Hepatocyte (in vitro differentiated cells): ENCODE measurements around the gene PLXNA2. TPM values are rescaled to one million over a fixed set of nuclear protein-coding genes. Genes with fewer than 3 reads are reported as not detected.

Experiments
- DNase-seq: peaks from one replicate; pipeline ENCODE4 v3.0.0-alpha.2; 2016; ENCODE audit warnings: low spot score
- H2AFZ ChIP-seq: fragments of 200-600 bp; sonication (generic); 2 replicates; pipeline ENCODE4 v1.6.0; 2016; ENCODE audit warnings: antibody characterized with exemption, mild to moderate bottlenecking
- H3K27ac ChIP-seq: fragments of 200-600 bp; sonication (generic); 2 replicates; pipeline ENCODE4 v1.5.1; 2016; ENCODE audit warnings: mild to moderate bottlenecking
- H3K27me3 ChIP-seq: fragments of 200-600 bp; sonication (generic); 2 replicates; pipeline ENCODE4 v1.6.1; 2016
- H3K36me3 ChIP-seq: fragments of 200-600 bp; sonication (generic); replicated peaks from 2 replicates; pipeline ENCODE4 v1.5.1; 2016; ENCODE audit warnings: low read depth; ENCODE audit not compliant: insufficient read depth
- H3K4me1 ChIP-seq: fragments of 200-600 bp; sonication (generic); 2 replicates; pipeline ENCODE4 v1.5.1; 2016; ENCODE audit warnings: mild to moderate bottlenecking, moderate library complexity; ENCODE audit not compliant: insufficient read depth
- H3K4me2 ChIP-seq: fragments of 200-600 bp; sonication (generic); 2 replicates; pipeline ENCODE4 v1.6.0; 2016
- H3K4me3 ChIP-seq: fragments of 200-600 bp; sonication (generic); 2 replicates; pipeline ENCODE4 v1.5.1; 2016; ENCODE audit warnings: mild to moderate bottlenecking
- H3K79me2 ChIP-seq: fragments of 200-600 bp; sonication (generic); 2 replicates; pipeline ENCODE4 v1.6.0; 2017; ENCODE audit warnings: mild to moderate bottlenecking
- H3K9me2 ChIP-seq: fragments of 200-600 bp; sonication (generic); replicated peaks from 2 replicates; pipeline ENCODE4 v1.6.0; 2017; ENCODE audit warnings: mild to moderate bottlenecking; ENCODE audit not compliant: insufficient read depth
- H3K9me3 ChIP-seq: fragments of 200-600 bp; sonication (generic); 2 replicates; pipeline ENCODE4 v1.5.1; 2016; ENCODE audit warnings: low read depth, mild to moderate bottlenecking
- H4K20me1 ChIP-seq: fragments of 200-600 bp; sonication (generic); 2 replicates; pipeline ENCODE4 v1.6.0; 2016; ENCODE audit warnings: mild to moderate bottlenecking; ENCODE audit not compliant: insufficient read depth, poor library complexity, severe bottlenecking
- CTCF ChIP-seq: fragments of 200-600 bp; sonication (generic); IDR thresholded peaks from 2 replicates; pipeline ENCODE4 v1.5.1; 2016; ENCODE audit warnings: antibody characterized with exemption, mild to moderate bottlenecking; ENCODE audit not compliant: poor library complexity
- EZH2 ChIP-seq: fragments of 200-600 bp; sonication (generic); IDR thresholded peaks from 2 replicates; pipeline ENCODE4 v1.6.1; 2016; ENCODE audit warnings: antibody characterized with exemption, mild to moderate bottlenecking, borderline replicate concordance
- EZH2phosphoT487 ChIP-seq: fragments of 200-600 bp; sonication (generic); IDR thresholded peaks from one replicate; pipeline ENCODE4 v1.6.1; 2018; ENCODE audit warnings: antibody characterized with exemption, mild to moderate bottlenecking, low read depth, moderate library complexity; ENCODE audit not compliant: unreplicated experiment, severe bottlenecking
- WGBS: methylation state at CpG from one replicate; pipeline ENCODE4 v1.1.6; 2016; ENCODE audit warnings: low lambda C conversion rate; ENCODE audit errors: missing lambda C conversion rate; 5-methylcytosine and 5-hydroxymethylcytosine counted together
- polyA plus RNA-seq: library from polyadenylated mRNA; unstranded; fragments of >200 nt; fragmentation: Nextera tagmentation; extraction: Ambion mirVana; gene quantifications from 2 replicates; pipeline ENCODE4 v1.2.1, GENCODE V29; 2016
- total RNA-seq: library from RNA; depleted of rRNA; stranded (reverse); fragments of >200 nt; gene quantifications from 2 replicates; pipeline ENCODE4 v1.2.3, GENCODE V29; 2014

PLXNA2 gene
- total and polyA plus RNA-seq, 2 experiments from 2014 or later, result 9.8 to 13.1 TPM

- peak overlapping the region; percentile 78 for H3K27ac ChIP-seq
- no peaks in the 10 kb centered on the region for H4K20me1 ChIP-seq
- H3K27me3 ChIP-seq, result no peaks in the 10 kb centered on the region
- H3K79me2 ChIP-seq, result peaks cover 3% of the 10 kb centered on the region
- no peaks in the 10 kb centered on the region for H3K9me2 ChIP-seq
- H3K9me3 ChIP-seq, result no peaks in the 10 kb centered on the region
- no peak overlapping the region for H2AFZ ChIP-seq
- 53% methylated on average over 11 of the region's 11 CpGs for WGBS
- peak; percentile 74 for DNase-seq
- H3K36me3 ChIP-seq, result no peaks in the 10 kb centered on the region
- peak overlapping the region; percentile 57 for H3K4me2 ChIP-seq
- TF ChIP-seq CTCF, result no peak
- no peak for TF ChIP-seq EZH2
- TF ChIP-seq EZH2phosphoT487, result no peak
- H3K4me1 ChIP-seq, result peaks cover 51% of the 10 kb centered on the region
- H3K4me3 ChIP-seq, result no peak overlapping the region
Observed at GRCh38 chr1:208159555-208160258, 84.5 kb downstream of the PLXNA2 start.

DNA sequence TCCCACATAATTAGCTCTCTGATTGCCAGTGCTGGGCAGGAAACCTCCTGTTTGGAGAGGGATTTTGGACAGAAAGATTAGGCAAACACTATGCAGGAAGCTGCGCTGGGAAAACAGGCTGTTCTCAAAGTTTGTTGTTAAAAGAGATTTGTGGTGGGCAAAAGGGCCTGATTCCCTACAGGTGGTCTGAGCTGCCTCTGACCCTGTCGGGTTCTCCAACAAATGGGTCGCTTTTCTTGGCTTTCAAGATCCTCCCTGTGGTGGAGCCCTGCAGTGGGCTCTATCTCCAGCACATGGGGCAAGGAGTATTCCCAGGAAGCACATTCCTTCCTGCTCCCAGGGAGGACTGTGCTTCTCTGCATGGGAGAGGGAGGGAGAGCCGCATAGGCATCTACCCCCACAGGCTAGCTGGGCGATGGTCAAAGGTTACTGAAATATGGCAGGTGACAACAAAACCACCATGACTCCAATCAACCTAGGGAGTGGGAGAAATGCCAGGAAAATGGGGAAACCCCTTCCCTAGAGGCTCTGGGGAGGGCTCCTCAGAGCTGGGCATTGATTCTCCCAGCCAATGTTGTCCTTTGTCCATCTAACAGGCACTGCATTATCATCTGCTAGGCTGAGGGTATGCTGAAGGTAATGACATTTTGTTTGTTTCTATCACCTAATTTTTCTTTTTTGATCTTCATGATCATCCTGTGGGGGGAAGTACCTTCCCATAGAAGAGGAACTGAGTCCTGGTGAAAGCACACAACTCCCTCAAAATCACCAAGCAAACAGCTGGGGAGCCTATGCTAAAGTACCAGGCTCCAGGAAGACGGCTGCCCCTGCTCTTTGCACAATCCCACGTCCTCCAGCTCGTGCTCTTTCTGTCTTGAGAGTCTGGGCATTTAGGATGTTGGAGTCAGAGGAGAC is 85.3 kb downstream of the PLXNA2 start:
- Histone ChIP-seq H2AFZ (peak overlapping the region; percentile 33), H3K36me3 (no peaks in the 10 kb centered on the region), H3K4me3 (no peak overlapping the region), H3K27ac (peak overlapping the region; percentile 78), H3K79me2 (peaks cover 3% of the 10 kb centered on the region), H3K9me3 (no peaks in the 10 kb centered on the region), H3K4me1 (peaks cover 51% of the 10 kb centered on the region), H4K20me1 (no peaks in the 10 kb centered on the region), H3K27me3 (no peaks in the 10 kb centered on the region), H3K9me2 (no peaks in the 10 kb centered on the region), H3K4me2 (peak overlapping the region; percentile 57)
- peak; percentile 66 for DNase-seq
- 43% methylated on average over 8 of the region's 8 CpGs for WGBS
- TF ChIP-seq CTCF (no peak), EZH2 (no peak), EZH2phosphoT487 (no peak)

DNA sequence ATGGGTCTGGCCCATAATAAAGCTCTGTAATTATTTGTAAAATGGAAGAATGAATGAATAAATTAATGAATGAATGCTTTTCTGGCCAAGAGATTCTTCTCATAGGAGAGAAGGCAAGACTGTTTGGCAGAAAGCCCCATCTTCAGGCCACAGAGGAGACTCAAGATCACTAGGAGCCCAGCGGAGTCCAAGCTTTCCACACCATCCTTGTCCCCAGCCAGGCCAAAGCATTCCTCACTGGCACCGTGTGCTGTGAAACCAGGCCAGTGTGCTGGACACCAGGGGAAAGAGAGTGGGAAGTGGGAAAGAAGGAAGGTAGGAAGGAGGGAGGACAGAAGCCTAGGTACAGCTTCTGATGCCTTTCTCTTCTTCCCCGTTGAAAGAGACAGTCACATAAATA is 86.4 kb downstream of the PLXNA2 start:
- no peak for DNase-seq
- Histone ChIP-seq H2AFZ (no peak overlapping the region), H3K36me3 (no peaks in the 10 kb centered on the region), H3K79me2 (peaks cover 3% of the 10 kb centered on the region), H3K4me1 (peaks cover 43% of the 10 kb centered on the region), H3K4me3 (no peak overlapping the region), H3K9me3 (no peaks in the 10 kb centered on the region), H4K20me1 (no peaks in the 10 kb centered on the region), H3K27me3 (no peaks in the 10 kb centered on the region), H3K9me2 (no peaks in the 10 kb centered on the region), H3K27ac (peak overlapping the region; percentile 78), H3K4me2 (no peak overlapping the region)
- TF ChIP-seq EZH2phosphoT487 (no peak), EZH2 (no peak), CTCF (no peak)
- 89% methylated on average over 3 of the region's 3 CpGs for WGBS
